Kidney (tissue), 14 donors: Measurements from ENCODE around the gene PTPRJ. TPM values are rescaled to one million over a fixed set of nuclear protein-coding genes. Genes with fewer than 3 reads are reported as not detected.

Source experiments
- DNase-seq, 5 donors: peaks; one replicate each; pipeline ENCODE4 v3.0.0-alpha.2; 2013 to 2020
- FAIRE-seq: peaks from 2 replicates; lab custom pipeline; 2012; peaks lifted over from hg19 to GRCh38; lab: Jason Lieb, UNC
- H3K27ac ChIP-seq, 2 donors: one replicate each; pipeline ENCODE4 v1.7.0; 2013; ENCODE audit warnings: low read depth in 2 of 2, low read length in 2 of 2, inconsistent platforms in 1 of 2
- H3K27me3 ChIP-seq: one replicate; pipeline ENCODE4 v1.7.1; 2013; ENCODE audit warnings: low read length, inconsistent platforms; ENCODE audit not compliant: control insufficient read depth, insufficient read depth
- H3K36me3 ChIP-seq, 3 donors: one replicate each; pipeline versions ENCODE4 v1.7.0 to v1.7.1; 2013; ENCODE audit warnings: low read length in 3 of 3, control low read depth in 1 of 3, inconsistent platforms in 1 of 3; ENCODE audit not compliant: insufficient read depth in 3 of 3, control insufficient read depth in 2 of 3
- H3K4me1 ChIP-seq, 3 donors: one replicate each; pipeline versions ENCODE4 v1.7.0 to v1.7.1; 2013; ENCODE audit warnings: low read length in 3 of 3, inconsistent platforms in 1 of 3, low read depth in 1 of 3; ENCODE audit not compliant: control insufficient read depth in 2 of 3, insufficient read depth in 2 of 3
- H3K4me3 ChIP-seq, 3 donors: one replicate each; pipeline versions ENCODE4 v1.7.0 to v1.8.1; 2013; ENCODE audit warnings: low read length in 3 of 3, control low read depth in 1 of 3, inconsistent platforms in 1 of 3
- H3K9ac ChIP-seq, 3 donors: one replicate each; pipeline versions ENCODE4 v1.7.0 to v1.7.1; 2013; ENCODE audit warnings: low read length in 3 of 3, control low read depth in 1 of 3, inconsistent platforms in 1 of 3
- H3K9me3 ChIP-seq, 3 donors: one replicate each; pipeline versions ENCODE4 v1.7.0 to v1.7.1; 2013; ENCODE audit warnings: low read length in 3 of 3, control low read depth in 1 of 3, inconsistent platforms in 1 of 3; ENCODE audit not compliant: control insufficient read depth in 2 of 3, insufficient read depth in 1 of 3
- intact Hi-C: fragments of 100-400 bp; cut with DNase I; formaldehyde crosslinking; loops from one replicate; pipeline ENCODE4 v1.11.1; 2022
- polyA plus RNA-seq: library from polyadenylated mRNA; stranded (reverse); fragments of 350-450 nt; fragmentation: Illumina TruSeq; extraction: RNeasy Lipid Tissue Mini Kit (QIAGEN cat#74804); gene quantifications from one replicate; pipeline ENCODE4 v1.2.3, GENCODE V29; 2014; ENCODE audit warnings: low read depth, low replicate concordance; ENCODE audit not compliant: insufficient read depth
- total RNA-seq: library from RNA; stranded (reverse); fragmentation: NEBNext Ultra II Directional; extraction: Animal tissue kit (Norgen Biotek cat#: 25700); gene quantifications from one replicate; pipeline ENCODE4 v1.2.1, GENCODE V29; 2021
- TF ChIP-seq, protein P1 (sequence below): IDR thresholded peaks from 3 replicates; pipeline ENCODE4 v1.5.1; 2012; ENCODE audit warnings: mild to moderate bottlenecking, moderate library complexity, borderline replicate concordance; ENCODE audit not compliant: insufficient read depth; ENCODE audit errors: extremely low read depth
- donor health status: control.
- donor health status: control.
- donor health status: control.
- donor health status: control.
- donor health status: control.
- donor health status: DM: yes; HTN: yes; CAD: no.
- donor health status: Normal renal cell carcinoma (clear cell type).

The PTPRJ gene
- total and polyA plus RNA-seq, 2 donors from 2014 or later, result 9.2 to 80.5 TPM

DNA sequence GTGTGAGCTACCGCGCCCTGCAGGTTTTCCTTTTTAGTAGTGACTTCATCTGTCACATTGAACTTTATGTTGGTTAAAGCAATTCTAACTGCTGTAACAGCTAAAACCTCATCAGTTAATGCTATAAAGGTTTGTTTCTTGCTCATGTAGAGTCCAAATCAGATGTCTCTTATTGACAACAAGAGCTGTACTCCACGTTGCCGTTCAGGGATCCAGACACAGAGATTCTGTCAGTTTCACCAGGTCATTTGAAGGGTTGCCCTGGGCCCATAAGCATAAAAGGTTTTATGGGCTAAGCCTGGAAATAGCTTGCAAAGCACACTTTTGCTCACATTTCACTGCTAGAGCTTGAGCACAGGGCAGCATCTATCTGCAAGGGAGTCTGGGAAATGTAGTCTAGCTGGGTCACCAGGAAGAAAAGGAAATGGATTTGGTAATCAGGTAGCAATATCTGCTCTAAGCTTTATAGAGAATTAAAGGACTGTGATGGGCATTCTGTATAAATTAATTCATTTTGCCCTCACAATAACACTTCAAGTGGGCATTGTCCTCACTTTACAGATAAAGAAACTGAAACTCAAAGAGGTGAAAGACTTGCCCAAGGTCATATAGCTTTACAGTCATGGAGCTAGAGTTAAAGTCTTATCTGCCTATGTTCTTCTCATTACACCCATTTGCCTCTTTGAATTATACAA, 25.2 kb upstream of the PTPRJ start:
- intact Hi-C loops, result no loop called here
- H3K4me3 ChIP-seq, result no peak overlapping the region
- H3K36me3 ChIP-seq, result no peaks in the 10 kb centered on the region
- H3K27ac ChIP-seq, result no peak overlapping the region
- no peaks in the 10 kb centered on the region for H3K27me3 ChIP-seq
- H3K4me1 ChIP-seq, result no peaks in the 10 kb centered on the region
- no peak overlapping the region for H3K9ac ChIP-seq
- FAIRE-seq, result no peak
- no peak for DNase-seq
- TF ChIP-seq, protein P1, sequence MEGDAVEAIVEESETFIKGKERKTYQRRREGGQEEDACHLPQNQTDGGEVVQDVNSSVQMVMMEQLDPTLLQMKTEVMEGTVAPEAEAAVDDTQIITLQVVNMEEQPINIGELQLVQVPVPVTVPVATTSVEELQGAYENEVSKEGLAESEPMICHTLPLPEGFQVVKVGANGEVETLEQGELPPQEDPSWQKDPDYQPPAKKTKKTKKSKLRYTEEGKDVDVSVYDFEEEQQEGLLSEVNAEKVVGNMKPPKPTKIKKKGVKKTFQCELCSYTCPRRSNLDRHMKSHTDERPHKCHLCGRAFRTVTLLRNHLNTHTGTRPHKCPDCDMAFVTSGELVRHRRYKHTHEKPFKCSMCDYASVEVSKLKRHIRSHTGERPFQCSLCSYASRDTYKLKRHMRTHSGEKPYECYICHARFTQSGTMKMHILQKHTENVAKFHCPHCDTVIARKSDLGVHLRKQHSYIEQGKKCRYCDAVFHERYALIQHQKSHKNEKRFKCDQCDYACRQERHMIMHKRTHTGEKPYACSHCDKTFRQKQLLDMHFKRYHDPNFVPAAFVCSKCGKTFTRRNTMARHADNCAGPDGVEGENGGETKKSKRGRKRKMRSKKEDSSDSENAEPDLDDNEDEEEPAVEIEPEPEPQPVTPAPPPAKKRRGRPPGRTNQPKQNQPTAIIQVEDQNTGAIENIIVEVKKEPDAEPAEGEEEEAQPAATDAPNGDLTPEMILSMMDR, result no peak
- H3K9me3 ChIP-seq, result no peaks in the 10 kb centered on the region

DNA sequence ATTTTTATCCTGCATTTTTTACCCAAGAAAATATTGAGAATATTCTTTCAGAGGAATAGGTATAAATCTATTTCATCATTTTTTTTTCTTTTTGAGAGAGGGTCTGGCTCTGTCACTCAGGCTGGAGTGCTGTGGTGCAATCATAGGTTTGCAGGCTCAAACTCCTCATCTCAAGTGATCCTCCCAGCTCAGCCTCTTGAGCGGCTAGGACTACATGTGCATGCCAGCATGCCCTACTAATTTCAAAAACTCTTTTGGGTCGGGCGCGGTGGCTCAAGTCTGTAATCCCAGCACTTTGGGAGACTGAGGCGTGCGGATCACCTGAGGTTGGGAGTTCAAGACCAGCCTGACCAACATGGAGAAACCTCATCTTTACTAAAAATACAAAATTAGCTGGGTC, 20.3 kb upstream of the PTPRJ start:
- Histone ChIP-seq H3K9ac (no peak overlapping the region), H3K9me3 (no peaks in the 10 kb centered on the region), H3K36me3 (no peaks in the 10 kb centered on the region), H3K27ac (no peak overlapping the region), H3K4me1 (no peaks in the 10 kb centered on the region), H3K27me3 (no peaks in the 10 kb centered on the region), H3K4me3 (no peak overlapping the region)
- TF ChIP-seq, protein P1, result no peak
- FAIRE-seq, result no peak
- DNase-seq, result no peak
- intact Hi-C loops, result no loop called here

DNA sequence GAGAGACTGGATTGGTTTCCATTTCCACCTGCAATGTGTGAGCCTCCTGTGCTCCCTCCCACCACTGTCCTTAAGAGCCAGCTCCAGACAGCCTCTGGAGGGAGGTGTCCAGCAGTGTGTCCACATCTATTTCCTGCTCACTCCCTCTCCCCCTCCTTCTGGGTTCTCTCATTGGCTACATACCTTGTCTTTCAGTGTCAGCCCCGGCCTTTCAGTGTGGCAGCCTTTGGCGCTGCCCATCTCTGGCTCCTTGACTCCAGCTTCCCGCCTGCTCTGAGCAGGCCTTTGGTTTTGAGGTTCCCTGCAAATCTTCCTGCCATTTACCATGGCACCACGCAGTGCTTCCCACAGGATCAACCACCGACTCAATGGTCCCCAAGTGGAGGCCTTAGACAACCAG, 19.0 kb upstream of the PTPRJ start:
- TF ChIP-seq, protein P1, result no peak
- no peak overlapping the region for H3K27ac ChIP-seq
- H3K4me3 ChIP-seq, result no peak overlapping the region
- DNase-seq (no peak), FAIRE-seq (no peak)
- no peak overlapping the region for H3K9ac ChIP-seq
- no peaks in the 10 kb centered on the region for H3K36me3 ChIP-seq
- intact Hi-C loops, result no loop called here
- H3K27me3 ChIP-seq, result no peaks in the 10 kb centered on the region
- H3K4me1 ChIP-seq, result no peaks in the 10 kb centered on the region
- H3K9me3 ChIP-seq, result no peaks in the 10 kb centered on the region

DNA sequence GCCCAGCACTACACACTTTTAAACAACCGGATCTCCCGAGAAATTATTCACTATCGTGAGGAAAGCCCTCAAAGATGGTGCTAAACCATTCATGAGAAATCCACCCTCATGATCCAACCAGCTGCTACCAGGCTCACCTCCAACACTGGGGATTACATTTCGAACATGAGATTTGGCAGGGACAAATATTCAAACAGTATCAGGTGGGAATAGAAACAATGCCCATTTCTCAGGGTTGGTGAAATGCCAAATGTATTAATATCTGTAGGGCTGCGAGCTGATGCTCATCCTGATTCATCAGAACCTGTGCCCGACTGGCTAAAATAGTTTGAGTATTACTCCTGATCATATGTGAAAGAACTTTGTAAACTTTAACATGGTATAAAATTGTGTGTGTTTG, 15.8 kb upstream of the PTPRJ start:
- no peak for FAIRE-seq
- no peak overlapping the region for H3K9ac ChIP-seq

More for the DNA sequence above, 15.8 kb upstream of the PTPRJ start:
- no peaks in the 10 kb centered on the region for H3K9me3 ChIP-seq
- no peak overlapping the region for H3K27ac ChIP-seq
- no peaks in the 10 kb centered on the region for H3K4me1 ChIP-seq
- TF ChIP-seq, protein P1, result no peak
- intact Hi-C loops, result no loop called here
- no peak overlapping the region for H3K4me3 ChIP-seq
- DNase-seq, result no peak
- no peaks in the 10 kb centered on the region for H3K36me3 ChIP-seq
- H3K27me3 ChIP-seq, result no peaks in the 10 kb centered on the region
